ENCODE results near the gene MSH6. TPM values are rescaled to one million over a fixed set of nuclear protein-coding genes. Genes with fewer than 3 reads are reported as not detected.

The MSH6 gene
- total and polyA plus RNA-seq, 2 of the 13 experiments (the other 11 are each of a cell fraction or from before 2014, with no cell fraction given): 20.8 to 113 TPM

- Histone ChIP-seq H3K9ac (ENCODE audit: insufficient read depth, low read depth, low read length) (no peak overlapping the region), H4K20me1 (ENCODE audit: insufficient read depth, low read length) (no peaks in the 10 kb centered on the region), H3K36me3 (replicated peaks in 1 of 2; ENCODE audit: control insufficient read depth in 1 of 2, insufficient read depth in 2 of 2, low read length in 2 of 2) (peaks cover 16 to 82% of the 10 kb centered on the region in 2 experiments), H3K79me2 (ENCODE audit: insufficient read depth, low read length) (no peaks in the 10 kb centered on the region), H3K27me3 (ENCODE audit: control insufficient read depth in 1 of 2, insufficient read depth in 2 of 2, low read length in 2 of 2) (no peaks in the 10 kb centered on the region), H2AFZ (ENCODE audit: low read length) (no peak overlapping the region), H3K4me3 (replicated peaks in 1 of 3; ENCODE audit: insufficient read depth in 1 of 3, low read depth in 2 of 3, low read length in 3 of 3) (no peak overlapping the region), H3K9me3 (ENCODE audit: low read length) (no peaks in the 10 kb centered on the region), H3K27ac (ENCODE audit: extremely low read length, insufficient read depth, low read length) (no peak overlapping the region), H3K4me1 (ENCODE audit: insufficient read depth, low read length) (no peaks in the 10 kb centered on the region), H3K4me2 (ENCODE audit: low read depth, low read length) (no peak overlapping the region)
- FAIRE-seq (no peak), ATAC-seq (no peak), DNase-seq (ENCODE audit: low spot score) (no peak)
- intact Hi-C loops (cut with micrococcal nuclease; ENCODE audit: unreplicated experiment) (no loop called here), in situ Hi-C loops (cut with HindIII; ENCODE audit: extremely low pct_ligation_motif_present, low pct_unique_long_range_greater_than_20kb) (no loop called here)
- 98% methylated on average over 2 of the region's 2 CpGs for WGBS (ENCODE audit: low lambda C conversion rate)
- ChIA-PET CTCF (ENCODE audit: low intra/inter-chr PET ratio, low total read pairs) (no interaction called here), POLR2A (no interaction called here)
- BruUV-seq (replicated peaks): no TSS peak
- TF ChIP-seq FOXO4 (CRISPR knock-in tag; conservative IDR thresholded peaks at IDR 0.05): no peak
- TF ChIP-seq TRIM24 (CRISPR knock-in tag; IDR thresholded peaks at IDR 0.05): no peak
- no peak for TF ChIP-seq FOXP4 (CRISPR knock-in tag; IDR thresholded peaks at IDR 0.05)
- TF ChIP-seq FOXJ3 (CRISPR knock-in tag; IDR thresholded peaks at IDR 0.05; ENCODE audit: borderline replicate concordance): no peak
- TF ChIP-seq ZBTB46 (CRISPR knock-in tag; IDR thresholded peaks at IDR 0.05; ENCODE audit: borderline replicate concordance): no peak
- TF ChIP-seq RXRA (CRISPR knock-in tag; IDR thresholded peaks at IDR 0.05): no peak
- no peak for TF ChIP-seq ZNF614 (CRISPR knock-in tag; IDR thresholded peaks at IDR 0.05; ENCODE audit: borderline replicate concordance)
These were observed 35.8 kb downstream of the MSH6 start for GRCh38 chr2:47818777-47819176.
